ENCODE results near the gene HSPA9. TPM values are rescaled to one million over a fixed set of nuclear protein-coding genes. Genes with fewer than 3 reads are reported as not detected.
A peak's percentile ranks its signal among the peaks of the same experiment; 100 is the strongest.

The HSPA9 gene
- total and polyA plus RNA-seq, 2 of the 13 experiments (the other 11 are each of a cell fraction or from before 2014, with no cell fraction given), result 165 to 478 TPM

DNA sequence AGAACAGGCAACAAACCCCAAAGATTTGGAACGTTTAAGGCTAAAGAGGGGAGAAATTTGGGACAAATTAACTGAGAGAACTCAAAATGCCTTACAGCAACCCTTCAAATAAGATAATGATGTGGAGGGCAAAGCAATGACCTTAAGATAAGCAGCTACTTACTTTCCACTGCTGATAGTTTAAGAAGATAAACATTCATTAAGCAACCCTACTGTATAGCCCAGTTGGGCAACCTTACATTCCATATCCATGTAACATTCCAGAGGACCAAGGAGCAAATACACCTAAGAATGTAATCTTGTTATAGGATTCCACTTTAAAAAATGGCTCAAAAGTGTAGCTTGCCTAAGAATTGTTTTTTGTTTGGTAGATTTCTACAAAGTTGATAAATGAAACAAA, 47.0 kb downstream of the HSPA9 start (continued):
- TF ChIP-seq XBP1 (CRISPR knock-in tag; IDR thresholded peaks at IDR 0.05), result no peak
- TF ChIP-seq ZNF225 (CRISPR knock-in tag; IDR thresholded peaks at IDR 0.05), result no peak
- TF ChIP-seq ZNF329 (CRISPR knock-in tag; IDR thresholded peaks at IDR 0.05; ENCODE audit: low read depth), result no peak
- TF ChIP-seq FOXA1 (IDR thresholded peaks at IDR 0.05), result no peak
- TF ChIP-seq FOXA1 (CRISPR knock-in tag; IDR thresholded peaks at IDR 0.05), result peak; percentile 64
- no peak for TF ChIP-seq ZFP36L1 (CRISPR knock-in tag; IDR thresholded peaks at IDR 0.05)
- peak; percentile 56; the same call in 1 of the 2 replicates for TF ChIP-seq CREM (IDR thresholded peaks at IDR 0.05)
- TF ChIP-seq CREM (CRISPR knock-in tag; IDR thresholded peaks at IDR 0.05), result no peak
- TF ChIP-seq, protein P1, sequence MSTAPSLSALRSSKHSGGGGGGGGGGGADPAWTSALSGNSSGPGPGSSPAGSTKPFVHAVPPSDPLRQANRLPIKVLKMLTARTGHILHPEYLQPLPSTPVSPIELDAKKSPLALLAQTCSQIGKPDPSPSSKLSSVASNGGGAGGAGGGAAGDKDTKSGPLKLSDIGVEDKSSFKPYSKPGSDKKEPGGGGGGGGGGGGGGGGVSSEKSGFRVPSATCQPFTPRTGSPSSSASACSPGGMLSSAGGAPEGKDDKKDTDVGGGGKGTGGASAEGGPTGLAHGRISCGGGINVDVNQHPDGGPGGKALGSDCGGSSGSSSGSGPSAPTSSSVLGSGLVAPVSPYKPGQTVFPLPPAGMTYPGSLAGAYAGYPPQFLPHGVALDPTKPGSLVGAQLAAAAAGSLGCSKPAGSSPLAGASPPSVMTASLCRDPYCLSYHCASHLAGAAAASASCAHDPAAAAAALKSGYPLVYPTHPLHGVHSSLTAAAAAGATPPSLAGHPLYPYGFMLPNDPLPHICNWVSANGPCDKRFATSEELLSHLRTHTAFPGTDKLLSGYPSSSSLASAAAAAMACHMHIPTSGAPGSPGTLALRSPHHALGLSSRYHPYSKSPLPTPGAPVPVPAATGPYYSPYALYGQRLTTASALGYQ (CRISPR knock-in tag; IDR thresholded peaks at IDR 0.05), result 0 out of 2 replicates have a peak, but pooled peaks have one; percentile 26
- TF ChIP-seq, protein P2, sequence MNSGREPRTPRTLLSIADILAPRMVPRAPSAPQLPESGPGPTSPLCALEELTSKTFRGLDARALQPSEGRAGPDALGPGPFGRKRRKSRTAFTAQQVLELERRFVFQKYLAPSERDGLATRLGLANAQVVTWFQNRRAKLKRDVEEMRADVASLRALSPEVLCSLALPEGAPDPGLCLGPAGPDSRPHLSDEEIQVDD (CRISPR knock-in tag; IDR thresholded peaks at IDR 0.05; ENCODE audit: borderline replicate concordance), result no peak
- TF ChIP-seq TEAD3 (CRISPR knock-in tag; optimal IDR thresholded peaks at IDR 0.05; ENCODE audit: borderline replicate concordance), result peak; percentile 86
- TF ChIP-seq SP140L (CRISPR knock-in tag; IDR thresholded peaks at IDR 0.05; ENCODE audit: borderline replicate concordance), result no peak
- no peak for TF ChIP-seq SKI (IDR thresholded peaks at IDR 0.05; ENCODE audit: partially characterized antibody)
- no peak for TF ChIP-seq HNF1B (CRISPR knock-in tag; IDR thresholded peaks at IDR 0.05)
- peak; percentile 41; the same call in 1 of the 2 replicates for TF ChIP-seq HMG20A (CRISPR knock-in tag; IDR thresholded peaks at IDR 0.05; ENCODE audit: borderline replicate concordance)
- TF ChIP-seq, protein P3, sequence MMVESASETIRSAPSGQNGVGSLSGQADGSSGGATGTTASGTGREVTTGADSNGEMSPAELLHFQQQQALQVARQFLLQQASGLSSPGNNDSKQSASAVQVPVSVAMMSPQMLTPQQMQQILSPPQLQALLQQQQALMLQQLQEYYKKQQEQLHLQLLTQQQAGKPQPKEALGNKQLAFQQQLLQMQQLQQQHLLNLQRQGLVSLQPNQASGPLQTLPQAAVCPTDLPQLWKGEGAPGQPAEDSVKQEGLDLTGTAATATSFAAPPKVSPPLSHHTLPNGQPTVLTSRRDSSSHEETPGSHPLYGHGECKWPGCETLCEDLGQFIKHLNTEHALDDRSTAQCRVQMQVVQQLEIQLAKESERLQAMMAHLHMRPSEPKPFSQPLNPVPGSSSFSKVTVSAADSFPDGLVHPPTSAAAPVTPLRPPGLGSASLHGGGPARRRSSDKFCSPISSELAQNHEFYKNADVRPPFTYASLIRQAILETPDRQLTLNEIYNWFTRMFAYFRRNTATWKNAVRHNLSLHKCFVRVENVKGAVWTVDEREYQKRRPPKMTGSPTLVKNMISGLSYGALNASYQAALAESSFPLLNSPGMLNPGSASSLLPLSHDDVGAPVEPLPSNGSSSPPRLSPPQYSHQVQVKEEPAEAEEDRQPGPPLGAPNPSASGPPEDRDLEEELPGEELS (CRISPR knock-in tag; IDR thresholded peaks at IDR 0.05), result peak; percentile 64
- TF ChIP-seq NFRKB (IDR thresholded peaks at IDR 0.05), result no peak
- TF ChIP-seq HOXA5 (CRISPR knock-in tag; IDR thresholded peaks at IDR 0.05), result 0 out of 2 replicates have a peak, but pooled peaks have one; percentile 44
- 0 out of 2 replicates have a peak, but pooled peaks have one; percentile 39 for TF ChIP-seq SMAD3 (CRISPR knock-in tag; IDR thresholded peaks at IDR 0.05)
- TF ChIP-seq HNRNPUL1 (IDR thresholded peaks at IDR 0.05; ENCODE audit: low read depth, low read length), result no peak
- no peak; the same call in 1 of the 2 replicates for TF ChIP-seq ZNF124 (CRISPR knock-in tag; IDR thresholded peaks at IDR 0.05)
- no peak for TF ChIP-seq SOX13 (IDR thresholded peaks at IDR 0.05)
- TF ChIP-seq SOX13 (CRISPR knock-in tag; conservative IDR thresholded peaks at IDR 0.05 in 1 of 2, IDR thresholded peaks at IDR 0.05 in 1 of 2), result peak in 1 of 2 experiments; percentile 81; a peak in 2 of 4 replicates
- no peak for TF ChIP-seq ZNF605 (CRISPR knock-in tag; IDR thresholded peaks at IDR 0.05)
- 0 out of 2 replicates have a peak, but pooled peaks have one; percentile 31 for TF ChIP-seq TP53 (CRISPR knock-in tag; conservative IDR thresholded peaks at IDR 0.05)
- TF ChIP-seq ZNF850 (CRISPR knock-in tag; conservative IDR thresholded peaks at IDR 0.05), result no peak
- no peak for TF ChIP-seq RFXAP (CRISPR knock-in tag; IDR thresholded peaks at IDR 0.05; ENCODE audit: borderline replicate concordance)
- peak in 1 of 2 experiments; percentile 86; a peak in 2 of 4 replicates for TF ChIP-seq EP300 (IDR thresholded peaks at IDR 0.05; ENCODE audit: low read depth in 2 of 2, low read length in 2 of 2)
- TF ChIP-seq EP300 (CRISPR knock-in tag; IDR thresholded peaks at IDR 0.05; ENCODE audit: borderline replicate concordance), result no peak; the same call in 1 of the 2 replicates
